GM18951 (cell line): Measurements from ENCODE around the gene E2F7.

Experiments used
- POLR2A ChIP-seq: IDR thresholded peaks from 4 replicates; pipeline ENCODE4 v1.6.1; 2011; ENCODE audit warnings: mild to moderate bottlenecking; ENCODE audit not compliant: insufficient read length, insufficient read depth; ENCODE audit errors: extremely low read depth
- in situ Hi-C: fragments of 300-500 bp; cut with MboI; formaldehyde crosslinking; loops from one replicate; pipeline ENCODE4 v1.12.0; 2022; ENCODE audit warnings: low sequenced_read_pairs, mixed read lengths, inconsistent platforms; ENCODE audit not compliant: unreplicated experiment

Gene E2F7

DNA sequence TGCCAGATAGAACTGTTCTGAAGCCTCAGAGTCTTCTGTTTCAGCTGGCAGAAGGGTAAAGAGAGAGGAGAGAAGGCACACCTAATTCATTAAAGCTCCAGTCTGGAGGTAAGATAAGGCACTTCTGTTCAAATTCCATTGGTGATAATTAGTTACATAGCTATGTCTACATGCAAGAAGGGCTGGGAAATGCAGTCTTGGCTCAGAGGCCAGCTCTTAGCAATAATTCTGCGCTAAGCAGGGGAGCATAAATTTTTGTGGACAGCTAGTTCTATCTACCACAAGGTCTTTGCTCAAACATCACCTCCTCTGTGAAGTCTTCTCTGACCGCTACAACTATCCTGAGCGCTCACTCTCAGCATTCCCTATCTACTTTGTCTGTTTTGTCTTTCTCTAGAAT, 14.3 kb upstream of the E2F7 start:
- in situ Hi-C loops, result no loop called here
- no peak for TF ChIP-seq POLR2A

DNA sequence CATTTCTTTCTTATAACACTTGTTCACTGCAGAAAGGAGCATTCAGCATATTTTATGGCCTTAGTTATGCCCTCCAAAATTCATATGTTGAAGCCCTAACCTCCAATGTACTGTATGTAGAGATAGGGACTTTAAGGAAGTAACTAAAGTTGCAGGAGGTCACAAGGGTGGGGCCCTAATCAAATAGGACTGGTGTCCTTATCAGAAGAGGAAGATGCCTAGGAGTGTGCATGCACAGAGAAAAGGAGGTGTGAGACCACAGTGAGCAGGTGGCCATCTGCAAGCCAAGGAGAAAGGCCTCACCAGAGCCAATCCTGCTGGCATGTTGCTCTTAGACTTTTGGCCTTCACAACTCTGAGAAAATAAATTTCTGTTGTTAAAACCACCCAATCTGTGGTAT, 12.9 kb upstream of the E2F7 start:
- TF ChIP-seq POLR2A, result no peak
- in situ Hi-C loops, result no loop called here

- in situ Hi-C loops, result no loop called here
- TF ChIP-seq POLR2A, result no peak
Observed at GRCh38 chr12:77076886-77077285, 11.5 kb upstream of the E2F7 start.

DNA sequence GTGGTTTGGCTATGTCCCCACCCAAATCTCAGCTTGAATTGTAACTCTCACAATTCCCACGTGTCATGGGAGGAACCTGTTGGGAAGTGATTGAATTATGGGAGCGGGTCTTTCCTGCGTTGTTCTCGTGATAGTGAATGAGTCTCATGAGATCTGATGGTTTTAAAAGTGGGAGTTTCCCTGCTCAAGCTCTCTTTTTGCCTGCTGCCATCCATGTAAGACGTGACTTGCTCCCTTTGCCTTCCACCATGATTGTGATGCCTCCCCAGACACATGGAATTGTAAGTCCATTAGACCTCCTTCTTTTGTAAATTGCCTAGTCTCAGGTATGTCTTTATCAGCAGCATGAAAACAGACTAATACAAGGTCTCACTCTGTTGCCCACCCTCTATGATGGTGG, 8.5 kb upstream of the E2F7 start:
- in situ Hi-C loops, result loop anchor here (25.0 kb wide), 1 partner anchor 613 kb away; no protein-coding TSS in a partner anchor

- in situ Hi-C loops, result loop anchor here (25.0 kb wide), 1 partner anchor 614 kb away; no protein-coding TSS in a partner anchor
- no peak for TF ChIP-seq POLR2A
Observed at GRCh38 chr12:77072833-77073495, 7.6 kb upstream of the E2F7 start.

GRCh38 chr12:77070800-77071449, 5.6 kb upstream of the E2F7 start:
- in situ Hi-C loops, result loop anchor here (25.0 kb wide), 1 partner anchor 616 kb away; no protein-coding TSS in a partner anchor
- no peak for TF ChIP-seq POLR2A

- no peak for TF ChIP-seq POLR2A
- in situ Hi-C loops, result loop anchor here (25.0 kb wide), 1 partner anchor 617 kb away; no protein-coding TSS in a partner anchor
Observed at GRCh38 chr12:77070382-77070781, 5.0 kb upstream of the E2F7 start.

DNA sequence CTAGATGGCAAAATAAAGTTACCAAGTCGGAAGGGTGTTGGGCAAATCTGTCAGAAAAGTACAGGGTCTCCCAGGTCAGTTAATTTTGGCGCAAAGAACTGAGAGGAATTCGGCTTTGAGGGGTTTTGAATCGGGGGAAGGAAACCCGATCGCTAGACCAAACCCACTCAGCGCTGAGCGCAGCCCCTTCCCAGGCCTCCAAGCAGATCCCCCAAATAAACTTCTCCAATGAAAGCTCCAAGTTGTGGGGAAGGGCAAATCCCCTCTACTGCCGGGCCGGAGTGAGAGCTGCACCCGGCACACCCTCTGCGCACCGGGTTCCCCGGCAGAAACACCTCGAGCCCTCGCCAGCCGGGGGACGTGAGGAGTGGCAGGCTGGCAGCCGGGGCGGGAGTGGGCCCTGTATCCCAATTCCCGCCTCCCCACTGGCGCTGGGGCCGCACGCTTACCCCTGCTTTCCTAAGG, 441 bp downstream of the E2F7 start:
- in situ Hi-C loops, result loop anchor here (25.0 kb wide), 1 partner anchor 622 kb away; no protein-coding TSS in a partner anchor
- TF ChIP-seq POLR2A, result no peak

- in situ Hi-C loops, result loop anchor here (25.0 kb wide), 1 partner anchor 624 kb away; no protein-coding TSS in a partner anchor
Observed at GRCh38 chr12:77062846-77063461, 2.4 kb downstream of the E2F7 start.

GRCh38 chr12:77062396-77062795, 3.0 kb downstream of the E2F7 start:
- TF ChIP-seq POLR2A, result no peak
- in situ Hi-C loops, result loop anchor here (25.0 kb wide), 1 partner anchor 625 kb away; no protein-coding TSS in a partner anchor

More at GRCh38 chr12:77062846-77063461, 2.4 kb downstream of the E2F7 start:
- TF ChIP-seq POLR2A, result no peak

DNA sequence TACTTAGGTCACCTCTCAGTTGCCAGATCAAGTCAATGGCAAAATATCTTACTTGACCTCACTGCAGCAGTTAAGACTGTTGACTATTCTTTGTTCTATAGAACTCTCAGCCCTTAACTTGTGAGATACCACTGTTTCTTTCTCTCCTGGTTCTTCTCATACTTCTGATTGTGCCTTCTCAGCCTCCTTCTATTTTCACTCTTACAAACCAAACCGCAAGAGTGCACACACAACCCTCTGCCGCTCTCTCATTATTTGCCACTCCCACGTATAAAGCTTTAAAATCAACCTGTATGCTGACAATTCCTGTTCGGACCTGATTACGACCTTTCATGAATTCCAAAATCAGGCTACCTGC, 4.5 kb downstream of the E2F7 start:
- in situ Hi-C loops, result loop anchor here (25.0 kb wide), 1 partner anchor 626 kb away; no protein-coding TSS in a partner anchor
- TF ChIP-seq POLR2A, result no peak

GRCh38 chr12:77060136-77060882, 5.1 kb downstream of the E2F7 start:
- in situ Hi-C loops, result loop anchor here (25.0 kb wide), 1 partner anchor 627 kb away; no protein-coding TSS in a partner anchor
- TF ChIP-seq POLR2A, result no peak

- in situ Hi-C loops, result loop anchor here (25.0 kb wide), 1 partner anchor 629 kb away; no protein-coding TSS in a partner anchor
- no peak for TF ChIP-seq POLR2A
Observed at GRCh38 chr12:77058740-77059139, 6.6 kb downstream of the E2F7 start.
